Measurements from ENCODE around the gene CPPED1. TPM values are rescaled to one million over a fixed set of nuclear protein-coding genes. Genes with fewer than 3 reads are reported as not detected.

The CPPED1 gene
- total RNA-seq, 1 experiment from 2014 or later: 7.9 TPM

DNA sequence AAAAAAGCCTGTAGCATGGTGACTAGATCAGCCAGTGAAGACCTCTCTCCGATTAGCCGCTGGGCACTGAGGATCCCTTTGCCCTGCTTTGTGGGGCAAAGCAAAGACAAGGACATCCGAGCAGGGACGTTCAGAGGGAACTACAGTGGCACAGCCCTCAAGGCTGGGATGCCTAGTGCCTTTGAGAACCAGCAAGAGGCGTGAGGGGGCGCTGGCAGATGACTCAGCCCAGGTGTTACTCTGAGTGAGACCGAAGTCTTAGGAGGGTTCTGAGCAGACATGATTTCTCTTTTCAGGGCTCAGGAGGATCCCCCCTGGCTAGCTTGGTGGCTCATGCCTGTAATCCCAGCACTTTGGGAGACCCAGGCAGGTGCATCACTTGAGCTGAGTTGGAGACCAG is 178.6 kb downstream of the CPPED1 start:
- Histone ChIP-seq H2AK5ac (ENCODE audit: insufficient read length, low read length) (no peak overlapping the region), H4K20me1 (ENCODE audit: control insufficient read depth, insufficient read depth, insufficient read length) (no peaks in the 10 kb centered on the region), H3K27ac (ENCODE audit: insufficient read length, low read depth, low read length) (no peak overlapping the region), H3K4ac (ENCODE audit: low read depth, low read length) (no peak overlapping the region), H2BK20ac (ENCODE audit: low read depth, low read length, poor library complexity, severe bottlenecking) (no peak overlapping the region), H3K4me2 (ENCODE audit: insufficient read depth, insufficient read length, low read length) (no peak overlapping the region), H2BK120ac (ENCODE audit: low read depth, low read length, poor library complexity, severe bottlenecking) (no peak overlapping the region), H3K9me3 (ENCODE audit: control insufficient read depth, low read depth, low read length) (no peaks in the 10 kb centered on the region), H3K79me1 (ENCODE audit: insufficient read depth, low read depth, low read length, poor library complexity, severe bottlenecking) (no peaks in the 10 kb centered on the region), H3K23me2 (ENCODE audit: insufficient read length, low read depth, low read length, poor library complexity, severe bottlenecking) (no peaks in the 10 kb centered on the region), H4K5ac (ENCODE audit: insufficient read length, low read depth, low read length) (no peak overlapping the region), H2AFZ (ENCODE audit: low read length) (no peak overlapping the region), H3T11ph (ENCODE audit: low read length) (no peak overlapping the region), H4K91ac (ENCODE audit: insufficient read length, low read depth, low read length) (no peak overlapping the region), H4K8ac (replicated peaks; ENCODE audit: insufficient read length, low read depth, low read length) (no peak overlapping the region), H3K56ac (ENCODE audit: insufficient read length, low read depth, low read length) (no peak overlapping the region), H3K27me3 (ENCODE audit: insufficient read depth, low read length) (no peaks in the 10 kb centered on the region), H2BK5ac (ENCODE audit: insufficient read length, low read length) (no peak overlapping the region), H3K14ac (ENCODE audit: insufficient read depth, low read length) (no peak overlapping the region), H2BK12ac (ENCODE audit: insufficient read length, low read depth, low read length) (no peak overlapping the region), H2BK15ac (ENCODE audit: low read depth, low read length) (no peak overlapping the region), H3K79me2 (ENCODE audit: insufficient read depth, low read length) (no peaks in the 10 kb centered on the region), H3K23ac (ENCODE audit: insufficient read length, low read depth, low read length) (no peak overlapping the region), H3K4me1 (ENCODE audit: insufficient read depth, low read length) (no peaks in the 10 kb centered on the region), H3K9ac (ENCODE audit: extremely low read depth, insufficient read length, low read length) (no peak overlapping the region), H3K18ac (ENCODE audit: insufficient read length, low read depth, low read length) (no peak overlapping the region)
- peak overlapping the region in 1 of 3 experiments; percentile 44; a peak in 2 of 7 replicates for H3K27ac Mint-ChIP-seq
- TF ChIP-seq, protein P1, sequence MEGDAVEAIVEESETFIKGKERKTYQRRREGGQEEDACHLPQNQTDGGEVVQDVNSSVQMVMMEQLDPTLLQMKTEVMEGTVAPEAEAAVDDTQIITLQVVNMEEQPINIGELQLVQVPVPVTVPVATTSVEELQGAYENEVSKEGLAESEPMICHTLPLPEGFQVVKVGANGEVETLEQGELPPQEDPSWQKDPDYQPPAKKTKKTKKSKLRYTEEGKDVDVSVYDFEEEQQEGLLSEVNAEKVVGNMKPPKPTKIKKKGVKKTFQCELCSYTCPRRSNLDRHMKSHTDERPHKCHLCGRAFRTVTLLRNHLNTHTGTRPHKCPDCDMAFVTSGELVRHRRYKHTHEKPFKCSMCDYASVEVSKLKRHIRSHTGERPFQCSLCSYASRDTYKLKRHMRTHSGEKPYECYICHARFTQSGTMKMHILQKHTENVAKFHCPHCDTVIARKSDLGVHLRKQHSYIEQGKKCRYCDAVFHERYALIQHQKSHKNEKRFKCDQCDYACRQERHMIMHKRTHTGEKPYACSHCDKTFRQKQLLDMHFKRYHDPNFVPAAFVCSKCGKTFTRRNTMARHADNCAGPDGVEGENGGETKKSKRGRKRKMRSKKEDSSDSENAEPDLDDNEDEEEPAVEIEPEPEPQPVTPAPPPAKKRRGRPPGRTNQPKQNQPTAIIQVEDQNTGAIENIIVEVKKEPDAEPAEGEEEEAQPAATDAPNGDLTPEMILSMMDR (conservative IDR thresholded peaks at IDR 0.05): peak; percentile 26; the same call in 2 of the 3 replicates
- peaks cover 2 to 5% of the 10 kb centered on the region in 2 experiments; a peak in 2 of 4 replicates for H3K4me1 Mint-ChIP-seq
- no peaks in the 10 kb centered on the region for H3K36me3 Mint-ChIP-seq (ENCODE audit: insufficient read depth in 1 of 3, low read depth in 3 of 3)
- WGBS (ENCODE audit: extremely low coverage, insufficient read length, low lambda C conversion rate): no CpG with 5 or more reads among the region's 7 CpGs
- peak; percentile 42 for DNase-seq
- no peak overlapping the region for H3K4me3 Mint-ChIP-seq
- H3K9me3 Mint-ChIP-seq: no peaks in the 10 kb centered on the region
- H3K27me3 Mint-ChIP-seq (ENCODE audit: low read depth): no peaks in the 10 kb centered on the region; the same call in 1 of the 2 replicates
